Stimulated activated CD4-positive, alpha-beta T cell treated with anti-CD3 and anti-CD28 coated beads, Interleukin-1b, Interleukin-23, amount 100 ng/mL, for 48 hours (primary cell): ENCODE results near the gene TTC39A.
"Not testable (repeated sequence)": the region's sequence is repeated elsewhere in the genome, so short reads cannot be mapped to it uniquely, and the experiment has no call there.

Experiments
- DNase-seq: peaks from one replicate; pipeline ENCODE4 v3.0.0-alpha.2; 2020

The TTC39A gene

DNA sequence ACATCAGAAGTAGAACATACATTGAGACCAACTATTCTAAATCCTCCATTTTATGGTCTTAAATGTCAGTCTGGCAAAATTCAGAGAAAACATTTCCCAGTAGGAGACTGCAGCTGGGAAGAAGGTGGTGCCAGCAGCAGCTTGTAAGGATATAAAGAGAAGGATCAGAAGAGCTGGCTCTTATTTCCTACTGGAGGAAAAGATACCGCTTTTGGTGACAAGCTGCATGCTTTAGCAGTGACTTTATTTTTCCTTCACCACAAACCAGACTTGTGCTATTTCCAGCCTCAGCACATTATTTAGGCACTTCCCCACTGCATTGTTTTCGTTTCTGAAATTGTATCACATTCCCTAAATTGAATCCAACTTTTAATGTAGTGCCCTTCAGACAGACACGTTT lies 65.9 kb downstream of the TTC39A start:
- DNase-seq = no peak

GRCh38 chr1:51263147-51263877 lies 67.0 kb downstream of the TTC39A start:
- no peak for DNase-seq

DNA sequence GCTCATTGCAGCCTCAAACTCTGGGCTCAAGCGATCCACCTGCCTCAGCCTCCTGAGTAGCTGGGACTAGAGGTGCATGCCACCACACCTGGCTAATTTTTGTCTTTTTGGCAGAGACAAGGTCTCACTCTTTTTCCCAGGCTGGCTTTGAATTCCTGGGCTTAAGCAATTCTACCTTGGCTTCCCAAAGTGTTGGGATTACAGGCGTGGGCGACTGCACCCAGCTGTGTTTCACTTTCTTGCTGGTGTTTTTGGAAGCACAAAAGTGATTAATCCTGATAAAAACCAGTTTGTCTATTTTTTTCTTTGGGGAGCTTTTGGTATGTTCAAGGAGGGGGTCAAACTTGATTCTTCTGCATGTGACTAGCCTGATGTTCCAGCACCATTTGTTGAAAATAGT lies 75.0 kb downstream of the TTC39A start:
- DNase-seq = no peak

DNA sequence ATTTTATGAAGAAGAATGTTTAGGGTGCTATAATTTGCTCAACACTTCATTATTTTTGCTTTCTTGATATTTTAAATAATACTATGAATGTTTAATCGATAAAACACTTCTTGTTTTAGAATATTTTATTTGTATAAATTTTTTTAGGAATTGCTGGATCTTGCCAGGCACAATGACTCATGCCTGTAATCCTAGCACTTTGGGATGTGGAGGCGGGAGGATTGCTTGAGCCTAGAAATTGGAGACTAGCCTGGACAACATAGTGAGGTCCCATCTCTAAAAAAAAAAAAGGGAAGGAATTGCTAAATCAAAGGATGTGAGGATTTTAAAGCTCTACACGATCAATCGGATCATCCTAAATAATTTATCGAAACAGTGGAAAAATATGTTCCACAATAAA lies 76.7 kb downstream of the TTC39A start:
- DNase-seq = no peak

DNA sequence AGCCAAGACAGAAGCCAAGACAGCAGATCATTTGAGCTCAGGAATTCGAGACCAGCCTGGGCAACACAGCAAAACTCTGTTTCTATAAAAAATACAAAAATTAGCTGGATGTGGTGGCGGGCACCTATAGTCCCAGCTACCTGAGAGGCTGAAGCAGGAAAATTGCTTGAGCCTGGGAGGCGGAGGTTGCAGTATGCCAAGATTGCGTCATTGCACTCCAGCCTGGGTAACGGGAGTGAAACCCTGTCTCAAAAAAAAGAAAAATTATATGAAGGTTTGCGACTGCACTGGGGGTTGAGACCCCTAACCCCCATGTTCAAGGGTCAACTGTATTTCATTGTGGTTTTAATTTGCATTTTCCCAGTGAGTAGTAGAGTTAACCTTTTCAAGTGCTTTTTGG lies 78.0 kb downstream of the TTC39A start:
- no peak for DNase-seq

DNA sequence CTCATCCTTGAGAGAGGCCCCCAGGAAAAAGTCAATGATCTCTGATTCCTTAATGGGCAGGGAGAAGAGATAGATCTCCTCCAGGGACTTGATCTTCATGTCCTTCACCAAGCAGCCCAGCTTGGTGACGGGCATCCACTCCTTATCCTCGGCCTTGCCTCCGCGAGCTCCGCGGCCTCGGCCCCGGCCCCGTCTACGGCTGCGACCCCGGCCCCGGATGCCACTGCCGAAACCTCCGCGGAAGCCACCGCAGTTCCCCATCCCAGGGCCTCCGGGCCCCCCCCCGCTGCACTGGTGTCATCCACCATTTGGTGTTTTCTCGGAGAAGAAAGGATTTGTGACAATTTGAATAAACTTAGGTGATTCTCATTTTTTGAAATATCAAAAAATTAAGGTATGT lies 79.2 kb downstream of the TTC39A start:
- not testable (repeated sequence) for DNase-seq

DNA sequence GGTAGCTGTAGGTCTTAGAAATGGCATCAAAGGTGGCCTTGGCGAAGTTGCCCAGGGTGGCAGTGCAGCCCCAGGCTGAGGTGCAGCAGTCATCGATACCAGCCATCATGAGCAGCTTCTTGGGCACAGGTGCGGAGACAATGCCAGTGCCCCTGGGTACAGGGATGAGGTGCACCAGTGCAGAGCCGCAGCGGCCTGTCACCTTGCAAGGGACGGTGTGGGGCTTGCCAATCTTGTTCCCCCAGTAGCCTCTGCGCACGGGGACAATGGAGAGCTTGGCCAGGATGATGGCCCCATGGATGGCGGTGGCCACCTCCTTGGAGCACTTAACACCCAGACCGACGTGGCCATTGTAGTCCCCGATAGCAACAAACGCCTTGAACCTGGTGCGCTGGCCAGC lies 79.6 kb downstream of the TTC39A start:
- DNase-seq = not testable (repeated sequence)

DNA sequence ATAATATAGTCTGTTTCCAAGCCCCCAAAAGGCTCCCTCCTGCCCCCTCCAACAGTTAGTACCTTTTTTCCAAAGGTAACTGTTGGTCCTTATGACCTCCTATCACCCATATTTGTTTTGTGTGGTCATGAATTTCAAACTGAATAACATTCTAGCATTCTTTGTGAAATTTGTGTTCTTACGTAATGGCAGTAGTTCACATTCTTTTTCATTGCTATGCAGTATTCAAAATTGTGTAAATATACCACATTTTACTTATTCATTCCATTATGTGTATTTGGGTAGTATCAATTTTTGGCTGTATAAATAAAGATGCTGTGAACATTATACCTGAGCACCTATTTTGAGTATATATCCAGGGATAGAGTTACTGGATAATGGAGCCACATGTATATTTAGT lies 80.9 kb downstream of the TTC39A start:
- DNase-seq = no peak

DNA sequence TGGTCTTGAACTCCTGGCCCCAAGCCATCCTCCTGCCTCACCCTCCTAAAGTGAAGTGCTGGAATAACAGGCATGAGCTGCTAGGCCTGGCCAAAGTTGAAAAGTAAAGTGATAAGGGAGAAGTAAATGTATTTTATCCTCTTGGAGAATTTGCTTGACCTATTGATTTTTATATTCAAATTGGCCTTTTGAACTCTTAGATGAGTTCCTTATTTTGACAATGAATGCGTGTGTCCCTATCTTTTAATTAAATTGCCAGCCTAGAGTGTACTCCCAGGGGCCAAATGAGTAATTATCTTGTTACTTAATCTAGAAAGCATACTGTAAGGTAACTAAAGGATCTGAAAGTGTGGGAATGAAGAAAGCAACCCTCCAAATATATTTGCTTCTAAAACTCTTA lies 82.9 kb downstream of the TTC39A start:
- no peak for DNase-seq

GRCh38 chr1:51247022-51247421 lies 83.3 kb downstream of the TTC39A start:
- DNase-seq = no peak

GRCh38 chr1:51242546-51242945 lies 87.8 kb downstream of the TTC39A start:
- no peak for DNase-seq

- DNase-seq = no peak
Observed at GRCh38 chr1:51241119-51241518, 89.2 kb downstream of the TTC39A start.

- no peak for DNase-seq
Observed at GRCh38 chr1:51240084-51240483, 90.3 kb downstream of the TTC39A start.

- DNase-seq = no peak
Observed at GRCh38 chr1:51238034-51238403, 92.3 kb downstream of the TTC39A start.

- DNase-seq = no peak
Observed at GRCh38 chr1:51237351-51238033, 92.9 kb downstream of the TTC39A start.
